Calu3 (cell line): Measurements from ENCODE around the gene SLC25A27. TPM values are rescaled to one million over a fixed set of nuclear protein-coding genes. Genes with fewer than 3 reads are reported as not detected.

Experiments
- BruUV-seq: library from RNA; stranded (reverse); fragments of 400-500 nt; replicated peaks from 2 replicates; lab custom pipeline; 2021; lab: Mats Ljungman, UMichigan
- CTCF ChIA-PET: fragments of 300-600 bp; sonication (Branson Sonifier 250); formaldehyde crosslinking; loops from one replicate; lab custom pipeline; 2022; ENCODE audit warnings: antibody characterized with exemption; lab: Charles Lee
- DNase-seq: peaks from one replicate; pipeline ENCODE4 v3.0.0; 2022
- H3K27ac Mint-ChIP-seq: one replicate; pipeline ENCODE4 v1.8.0; 2022; ENCODE audit warnings: mixed read lengths; ENCODE audit not compliant: unreplicated experiment
- H3K27me3 Mint-ChIP-seq: one replicate; pipeline ENCODE4 v1.8.0; 2022; ENCODE audit warnings: mixed read lengths; ENCODE audit not compliant: unreplicated experiment
- H3K36me3 Mint-ChIP-seq: one replicate; pipeline ENCODE4 v1.8.0; 2022; ENCODE audit warnings: mild to moderate bottlenecking, moderate library complexity, mixed read lengths; ENCODE audit not compliant: insufficient read depth, unreplicated experiment
- H3K4me1 Mint-ChIP-seq: one replicate; pipeline ENCODE4 v1.8.0; 2022; ENCODE audit warnings: mild to moderate bottlenecking, low read depth, mixed read lengths; ENCODE audit not compliant: unreplicated experiment
- H3K4me3 Mint-ChIP-seq: one replicate; pipeline ENCODE4 v1.8.0; 2022; ENCODE audit warnings: mild to moderate bottlenecking, low read depth, moderate library complexity, mixed read lengths; ENCODE audit not compliant: unreplicated experiment
- H3K9me3 Mint-ChIP-seq: one replicate; pipeline ENCODE4 v1.8.0; 2022; ENCODE audit warnings: low read depth, mixed read lengths; ENCODE audit not compliant: unreplicated experiment
- intact Hi-C: fragments of 100-400 bp; cut with micrococcal nuclease; formaldehyde crosslinking; loops from one replicate; pipeline ENCODE4 v1.10.0; 2022; ENCODE audit not compliant: unreplicated experiment
- total RNA-seq: library from RNA; stranded (reverse); gene quantifications from 2 replicates; pipeline ENCODE4 v1.2.3, GENCODE V29; 2022
- TF ChIP-seq, protein P1 (sequence below): fragments of 200-600 bp; IDR thresholded peaks from one replicate; pipeline ENCODE4 v1.8.0; 2022; ENCODE audit warnings: antibody characterized with exemption; ENCODE audit not compliant: unreplicated experiment

The SLC25A27 gene
- total RNA-seq, 1 experiment from 2014 or later: 8.8 TPM

DNA sequence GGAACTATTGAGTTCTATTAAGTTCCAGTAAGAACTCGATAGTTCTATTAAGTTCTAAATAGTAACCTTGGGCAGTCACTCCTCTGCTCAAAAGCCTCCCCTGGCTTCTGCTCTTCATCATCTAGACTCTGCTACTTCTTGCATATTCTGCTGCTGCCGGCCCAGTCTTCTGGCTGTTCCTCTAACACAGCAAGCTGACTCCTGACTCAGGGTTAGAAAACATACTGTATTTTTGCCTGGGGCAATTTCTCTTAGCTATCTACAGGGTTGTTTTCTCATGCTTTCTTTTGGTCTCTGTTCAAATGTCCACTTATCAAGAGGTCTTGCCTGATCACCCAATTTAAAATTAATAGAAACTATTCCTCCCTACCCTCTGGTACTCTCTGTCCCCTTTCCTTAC lies 14.6 kb downstream of the SLC25A27 start:
- TF ChIP-seq, protein P1, sequence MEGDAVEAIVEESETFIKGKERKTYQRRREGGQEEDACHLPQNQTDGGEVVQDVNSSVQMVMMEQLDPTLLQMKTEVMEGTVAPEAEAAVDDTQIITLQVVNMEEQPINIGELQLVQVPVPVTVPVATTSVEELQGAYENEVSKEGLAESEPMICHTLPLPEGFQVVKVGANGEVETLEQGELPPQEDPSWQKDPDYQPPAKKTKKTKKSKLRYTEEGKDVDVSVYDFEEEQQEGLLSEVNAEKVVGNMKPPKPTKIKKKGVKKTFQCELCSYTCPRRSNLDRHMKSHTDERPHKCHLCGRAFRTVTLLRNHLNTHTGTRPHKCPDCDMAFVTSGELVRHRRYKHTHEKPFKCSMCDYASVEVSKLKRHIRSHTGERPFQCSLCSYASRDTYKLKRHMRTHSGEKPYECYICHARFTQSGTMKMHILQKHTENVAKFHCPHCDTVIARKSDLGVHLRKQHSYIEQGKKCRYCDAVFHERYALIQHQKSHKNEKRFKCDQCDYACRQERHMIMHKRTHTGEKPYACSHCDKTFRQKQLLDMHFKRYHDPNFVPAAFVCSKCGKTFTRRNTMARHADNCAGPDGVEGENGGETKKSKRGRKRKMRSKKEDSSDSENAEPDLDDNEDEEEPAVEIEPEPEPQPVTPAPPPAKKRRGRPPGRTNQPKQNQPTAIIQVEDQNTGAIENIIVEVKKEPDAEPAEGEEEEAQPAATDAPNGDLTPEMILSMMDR: no peak
- no peak overlapping the region for H3K4me3 Mint-ChIP-seq
- no TSS peak for BruUV-seq
- no peaks in the 10 kb centered on the region for H3K4me1 Mint-ChIP-seq
- H3K27me3 Mint-ChIP-seq: no peaks in the 10 kb centered on the region
- no peaks in the 10 kb centered on the region for H3K9me3 Mint-ChIP-seq
- no peak overlapping the region for H3K27ac Mint-ChIP-seq
- H3K36me3 Mint-ChIP-seq: no peaks in the 10 kb centered on the region
- DNase-seq: no peak
- CTCF ChIA-PET: no interaction called here
- intact Hi-C loops: no loop called here

DNA sequence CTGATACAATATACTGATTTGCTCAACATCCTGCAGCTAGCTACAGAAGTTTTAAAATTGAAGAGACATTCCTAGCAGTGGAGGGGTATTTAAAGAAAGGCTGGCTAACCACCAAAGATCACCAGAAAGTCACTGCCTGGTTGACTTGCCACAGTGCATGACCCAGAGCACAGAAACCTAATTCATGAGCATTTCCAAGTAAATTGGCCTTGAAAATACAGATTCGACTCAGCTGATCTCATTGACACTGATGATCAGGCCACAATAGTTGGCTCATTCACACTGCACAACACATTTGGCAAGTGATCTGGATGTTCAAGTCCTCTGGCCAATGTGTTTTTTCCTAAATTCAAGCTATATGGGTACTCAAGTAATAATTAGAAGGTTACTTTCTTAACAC lies 21.6 kb downstream of the SLC25A27 start:
- H3K27ac Mint-ChIP-seq: no peak overlapping the region
- no TSS peak for BruUV-seq
- intact Hi-C loops: no loop called here
- no peaks in the 10 kb centered on the region for H3K36me3 Mint-ChIP-seq
- no peak overlapping the region for H3K4me3 Mint-ChIP-seq
- no peaks in the 10 kb centered on the region for H3K4me1 Mint-ChIP-seq
- TF ChIP-seq, protein P1: no peak
- no peak for DNase-seq
- no peaks in the 10 kb centered on the region for H3K9me3 Mint-ChIP-seq
- H3K27me3 Mint-ChIP-seq: no peaks in the 10 kb centered on the region
- CTCF ChIA-PET: no interaction called here

DNA sequence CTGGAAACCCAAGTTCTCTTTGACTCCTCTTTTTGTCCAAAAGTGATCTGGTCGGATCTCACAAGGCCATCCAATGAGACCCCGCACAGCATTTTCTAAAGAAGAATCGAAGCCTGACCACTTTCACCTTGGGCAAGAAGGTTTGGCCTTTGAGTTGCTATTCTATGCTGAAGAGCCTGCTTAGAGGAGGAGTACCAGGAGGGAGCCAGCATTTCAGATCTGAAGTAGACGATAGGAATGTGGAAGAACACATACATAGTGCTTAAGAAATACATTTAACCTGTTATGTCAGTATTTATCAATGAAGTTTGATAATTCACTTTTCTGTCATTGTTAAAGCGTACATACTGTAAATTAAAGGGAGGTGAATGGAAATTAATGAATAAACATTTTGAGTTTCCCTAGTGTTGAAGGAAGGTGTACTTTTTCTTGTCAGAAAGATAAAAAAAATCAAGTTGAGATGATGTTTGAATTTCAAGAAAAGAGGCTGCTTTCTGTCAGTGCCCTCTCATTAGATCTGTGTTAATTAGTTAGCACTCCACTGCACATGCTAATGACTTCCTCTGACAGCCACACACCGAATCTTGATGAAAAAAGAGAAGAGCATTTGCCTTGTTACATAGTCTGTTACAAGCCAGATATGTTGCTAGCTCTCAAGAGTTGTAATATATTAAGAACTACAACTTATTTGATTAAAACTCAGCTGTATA lies 24.0 kb downstream of the SLC25A27 start:
- H3K4me1 Mint-ChIP-seq: no peaks in the 10 kb centered on the region
- no peak for DNase-seq
- H3K4me3 Mint-ChIP-seq: no peak overlapping the region
- no peak overlapping the region for H3K27ac Mint-ChIP-seq
- no peaks in the 10 kb centered on the region for H3K27me3 Mint-ChIP-seq
- intact Hi-C loops: no loop called here
- no TSS peak for BruUV-seq
- H3K9me3 Mint-ChIP-seq: no peaks in the 10 kb centered on the region
- no peaks in the 10 kb centered on the region for H3K36me3 Mint-ChIP-seq
- CTCF ChIA-PET: no interaction called here
- TF ChIP-seq, protein P1: no peak

DNA sequence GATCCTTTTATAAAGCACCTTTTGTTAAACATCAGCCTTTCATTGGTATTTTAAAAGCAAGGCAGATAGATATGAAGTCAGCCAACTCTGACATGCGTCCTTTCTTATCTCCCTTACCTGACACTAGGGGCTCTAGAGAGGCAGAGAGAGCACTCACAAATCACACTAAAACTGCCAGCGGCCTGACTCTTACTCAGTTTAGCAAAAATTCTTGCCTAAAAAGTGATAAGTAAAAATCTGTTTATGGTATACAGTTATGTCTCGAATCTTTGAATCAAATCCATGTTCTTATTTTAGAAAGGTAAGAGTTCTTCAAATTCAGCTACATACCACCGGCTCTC lies 24.5 kb downstream of the SLC25A27 start:
- no peaks in the 10 kb centered on the region for H3K36me3 Mint-ChIP-seq
- DNase-seq: no peak
- CTCF ChIA-PET: no interaction called here
- TF ChIP-seq, protein P1: no peak
- no TSS peak for BruUV-seq
- intact Hi-C loops: no loop called here
- H3K27ac Mint-ChIP-seq: no peak overlapping the region
- H3K27me3 Mint-ChIP-seq: no peaks in the 10 kb centered on the region
- no peaks in the 10 kb centered on the region for H3K4me1 Mint-ChIP-seq
- H3K4me3 Mint-ChIP-seq: no peak overlapping the region
- no peaks in the 10 kb centered on the region for H3K9me3 Mint-ChIP-seq
